ENCODE data around the gene NTM. TPM values are rescaled to one million over a fixed set of nuclear protein-coding genes. Genes with fewer than 3 reads are reported as not detected.

The NTM gene
- total and polyA plus RNA-seq, 2 donors (not counting 3 experiments of a cell fraction or from before 2014, with no cell fraction given), result 1.00 to 1.1 TPM

GRCh38 chr11:131875611-131876010 is 505.2 kb downstream of the NTM start:
- H4K20me1 ChIP-seq (replicated peaks; ENCODE audit: control insufficient read depth, extremely low read depth, insufficient read depth, low read length), result no peaks in the 10 kb centered on the region
- H3K27ac ChIP-seq (ENCODE audit: insufficient read depth, low read depth, low read length), result no peak overlapping the region
- H3K79me2 ChIP-seq (ENCODE audit: control insufficient read depth, insufficient read depth, low read length), result no peaks in the 10 kb centered on the region
- no peak for FAIRE-seq
- H3K4me3 ChIP-seq (replicated peaks in 1 of 3; ENCODE audit: insufficient read depth in 1 of 3, low read depth in 1 of 3, low read length in 3 of 3), result no peak overlapping the region
- H3K4me2 ChIP-seq (ENCODE audit: insufficient read depth, low read length), result no peak overlapping the region
- TF ChIP-seq MYC (IDR thresholded peaks at IDR 0.05; ENCODE audit: low read depth, low read length) (no peak), MAX (IDR thresholded peaks at IDR 0.05; ENCODE audit: insufficient read depth, insufficient read length) (no peak), POLR2AphosphoS5 (IDR thresholded peaks at IDR 0.05; ENCODE audit: insufficient read depth, low read depth, low read length) (no peak), FOS (IDR thresholded peaks at IDR 0.05; ENCODE audit: borderline replicate concordance, insufficient read depth, low read length) (no peak), CTCF (IDR thresholded peaks at IDR 0.05; ENCODE audit: extremely low read depth in 1 of 2, insufficient read depth in 1 of 2, low read depth in 1 of 2, low read length in 2 of 2) (no peak), POLR2A (IDR thresholded peaks at IDR 0.05; ENCODE audit: low read depth, low read length) (no peak), EZH2 (IDR thresholded peaks at IDR 0.05; ENCODE audit: borderline replicate concordance, low read depth, low read length, severe bottlenecking) (no peak), JUN (IDR thresholded peaks at IDR 0.05; ENCODE audit: borderline replicate concordance, insufficient read depth, insufficient read length, low read depth) (no peak), GATA2 (IDR thresholded peaks at IDR 0.05; ENCODE audit: insufficient read depth, insufficient read length, low read depth, low read length) (no peak)
- no peaks in the 10 kb centered on the region for H3K9me1 ChIP-seq (replicated peaks; ENCODE audit: control insufficient read depth, extremely low read depth, insufficient read depth, low read length)
- H3K9ac ChIP-seq (replicated peaks; ENCODE audit: extremely low read depth, insufficient read depth, low read length), result no peak overlapping the region
- no peaks in the 10 kb centered on the region for H3K36me3 ChIP-seq (ENCODE audit: control insufficient read depth in 2 of 2, extremely low read depth in 1 of 2, insufficient read depth in 2 of 2, low read length in 2 of 2)
- intact Hi-C loops (cut with micrococcal nuclease) (no loop called here), dilution Hi-C loops (cut with MboI; ENCODE audit: extremely low pct_ligation_motif_present, low sequenced_read_pairs) (no loop called here)
- DNase-seq (ENCODE audit: low read depth, low spot score), result no peak
- ChIA-PET POLR2A (no interaction called here), CTCF (interaction anchor here (1.3 to 2.2 kb wide), 2 partner anchors 9 to 252 kb away, joined by 4 to 5 read pairs; no protein-coding TSS in a partner anchor)
- no peak overlapping the region for H2AFZ ChIP-seq (ENCODE audit: low read depth, low read length)
- peaks cover 4% of the 10 kb centered on the region for H3K4me1 ChIP-seq (ENCODE audit: control insufficient read depth, extremely low read depth, insufficient read depth, low read length)
- H3K9me3 ChIP-seq (replicated peaks; ENCODE audit: control insufficient read depth, insufficient read depth, low read length), result no peaks in the 10 kb centered on the region
- peaks cover 0 to 4% of the 10 kb centered on the region in 2 experiments for H3K27me3 ChIP-seq (ENCODE audit: control insufficient read depth in 2 of 2, insufficient read depth in 2 of 2, low read length in 2 of 2)
- BruUV-seq (replicated peaks), result no TSS peak

All from endothelial cell of umbilical vein (primary cell).